Measurements from ENCODE around the gene KIF26B. TPM values are rescaled to one million over a fixed set of nuclear protein-coding genes. Genes with fewer than 3 reads are reported as not detected.

Gene KIF26B
- total RNA-seq, 4 donors from 2014 or later = 0.90 to 2.0 (median 1.5) TPM

DNA sequence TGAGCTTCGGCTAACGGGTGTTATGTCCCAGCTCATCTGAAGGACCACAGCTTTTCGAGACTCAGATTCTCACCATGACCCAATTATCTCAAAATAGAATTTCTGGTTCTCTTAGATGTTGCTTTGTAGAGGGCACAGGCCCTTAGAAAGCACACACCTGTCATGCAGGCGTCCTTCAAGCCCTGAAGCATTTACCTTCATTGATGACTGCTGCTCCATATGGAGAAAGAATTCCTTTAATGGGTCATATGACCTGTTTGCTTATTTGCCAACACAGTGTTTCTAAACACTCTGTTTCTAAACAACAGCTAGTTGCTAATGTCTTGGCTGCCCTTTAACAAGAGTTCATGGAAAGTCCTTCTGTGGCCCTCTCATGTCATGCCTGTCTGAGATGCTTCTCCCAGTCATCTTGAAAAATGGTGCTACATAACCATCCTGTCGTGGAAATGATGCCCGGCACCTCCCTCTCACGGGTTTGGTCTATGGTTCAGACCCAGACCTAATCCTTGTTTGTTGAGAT is 495.7 kb downstream of the KIF26B start:
- no peak for TF ChIP-seq CTCF (IDR thresholded peaks at IDR 0.05)
- no peak for TF ChIP-seq POLR2A (IDR thresholded peaks at IDR 0.05)
- no peak for TF ChIP-seq EP300 (IDR thresholded peaks at IDR 0.05)
- H3K9me3 ChIP-seq = peaks cover 0 to 5% (median 0%) of the 10 kb centered on the region in 4 donors
- 90 to 94% methylated on average over 7 of the region's 7 CpGs for WGBS, 2 donors

DNA sequence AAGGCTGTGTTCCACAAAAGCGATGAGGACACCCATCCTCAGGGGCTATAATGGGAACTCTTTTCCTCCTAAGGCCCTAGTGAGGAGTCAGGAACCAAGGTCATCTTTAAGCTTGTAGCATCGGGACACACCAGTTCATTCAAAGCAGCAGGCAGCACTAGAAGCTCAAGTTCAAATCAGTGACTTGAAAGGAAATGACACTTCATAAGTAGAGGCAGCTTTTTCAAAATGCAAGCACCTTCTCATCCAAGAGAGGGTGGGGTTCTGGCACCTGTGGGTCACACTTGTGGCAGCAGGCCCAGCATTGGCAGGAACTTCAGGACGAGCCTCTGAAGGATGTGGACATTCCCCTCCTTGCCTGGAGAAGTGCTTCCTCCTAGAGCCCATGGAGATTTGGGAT is 496.3 kb downstream of the KIF26B start:
- H3K27me3 ChIP-seq = no peaks in the 10 kb centered on the region
- no peak overlapping the region for H3K4me3 ChIP-seq
- TF ChIP-seq EP300 (IDR thresholded peaks at IDR 0.05) = no peak
- TF ChIP-seq CTCF (IDR thresholded peaks at IDR 0.05) = no peak
- TF ChIP-seq POLR2A (IDR thresholded peaks at IDR 0.05) = no peak
- H3K9me3 ChIP-seq = peaks cover 0 to 5% (median 0%) of the 10 kb centered on the region in 4 donors
- no peaks in the 10 kb centered on the region for H3K36me3 ChIP-seq
- WGBS, 2 donors = 84 to 94% methylated on average over 2 to 3 of the region's 3 CpGs
- no peaks in the 10 kb centered on the region for H3K4me1 ChIP-seq
- no peak overlapping the region for H3K27ac ChIP-seq
- DNase-seq (ENCODE audit: low spot score in 2 of 2) = no peak

More for the DNA sequence above, 495.7 kb downstream of the KIF26B start:
- no peak for DNase-seq (ENCODE audit: low spot score in 2 of 2)
- H3K4me1 ChIP-seq = no peaks in the 10 kb centered on the region
- no peaks in the 10 kb centered on the region for H3K36me3 ChIP-seq
- H3K27ac ChIP-seq = no peak overlapping the region
- no peaks in the 10 kb centered on the region for H3K27me3 ChIP-seq
- no peak overlapping the region for H3K4me3 ChIP-seq

DNA sequence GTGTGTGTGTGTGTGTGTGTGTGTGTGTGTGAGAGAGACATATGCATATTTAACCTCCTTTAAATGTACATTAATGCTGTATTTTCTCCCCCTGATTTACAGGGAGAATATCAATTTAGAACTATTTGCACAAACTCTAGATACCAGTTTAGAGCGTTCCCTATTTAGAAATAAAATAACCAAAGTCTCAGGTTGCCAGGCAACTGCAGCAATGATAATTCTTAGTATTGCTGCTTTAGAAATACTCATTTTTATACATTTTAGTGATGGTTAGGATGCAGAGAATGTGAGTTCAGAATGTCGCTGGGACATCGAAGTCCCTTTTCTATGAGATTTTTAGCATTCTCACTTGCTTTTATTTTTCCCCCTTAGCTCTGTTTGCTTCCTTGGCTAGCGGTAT is 497.3 kb downstream of the KIF26B start:
- TF ChIP-seq CTCF (IDR thresholded peaks at IDR 0.05) (no peak), EP300 (IDR thresholded peaks at IDR 0.05) (no peak), POLR2A (IDR thresholded peaks at IDR 0.05) (no peak)

GRCh38 chr1:245652660-245653427 is 498.1 kb downstream of the KIF26B start:
- TF ChIP-seq POLR2A (IDR thresholded peaks at IDR 0.05) = no peak
- no peaks in the 10 kb centered on the region for H3K36me3 ChIP-seq
- WGBS, 2 donors = 73 to 75% methylated on average over 17 of the region's 17 CpGs
- no peak overlapping the region for H3K27ac ChIP-seq
- no peaks in the 10 kb centered on the region for H3K27me3 ChIP-seq
- no peak overlapping the region for H3K4me3 ChIP-seq
- no peaks in the 10 kb centered on the region for H3K4me1 ChIP-seq
- DNase-seq (ENCODE audit: low spot score in 2 of 2) = no peak
- peaks cover 0 to 5% (median 0%) of the 10 kb centered on the region in 4 donors for H3K9me3 ChIP-seq

More for the DNA sequence above, 497.3 kb downstream of the KIF26B start:
- 90 to 92% methylated on average over 4 of the region's 4 CpGs for WGBS, 2 donors
- H3K27me3 ChIP-seq = no peaks in the 10 kb centered on the region
- no peak overlapping the region for H3K27ac ChIP-seq
- no peaks in the 10 kb centered on the region for H3K4me1 ChIP-seq
- H3K4me3 ChIP-seq = no peak overlapping the region
- peaks cover 0 to 5% (median 0%) of the 10 kb centered on the region in 4 donors for H3K9me3 ChIP-seq
- DNase-seq (ENCODE audit: low spot score in 2 of 2) = no peak
- H3K36me3 ChIP-seq = no peaks in the 10 kb centered on the region

GRCh38 chr1:245654460-245655050 is 499.8 kb downstream of the KIF26B start:
- no peak for DNase-seq (ENCODE audit: low spot score in 2 of 2)
- Histone ChIP-seq H3K4me3 (no peak overlapping the region), H3K9me3 (peaks cover 0 to 5% (median 0%) of the 10 kb centered on the region in 4 donors), H3K27ac (no peak overlapping the region), H3K4me1 (no peaks in the 10 kb centered on the region), H3K36me3 (no peaks in the 10 kb centered on the region), H3K27me3 (no peaks in the 10 kb centered on the region)
- TF ChIP-seq CTCF (IDR thresholded peaks at IDR 0.05) (no peak), EP300 (IDR thresholded peaks at IDR 0.05) (no peak), POLR2A (IDR thresholded peaks at IDR 0.05) (no peak)
- WGBS, 2 donors = 77 to 79% methylated on average over 9 of the region's 9 CpGs

Data from tibial nerve (tissue), 4 donors.